Stimulated activated CD4-positive, alpha-beta T cell treated with anti-CD3 and anti-CD28 coated beads, TNF-alpha, amount 100 ng/mL, for 1 hour (primary cell): ENCODE results near the gene CENATAC.
A peak's percentile ranks its signal among the peaks of the same experiment; 100 is the strongest.
"Not testable (repeated sequence)": the region's sequence is repeated elsewhere in the genome, so short reads cannot be mapped to it uniquely, and the experiment has no call there.

Experiments used
- DNase-seq, 3 donors: peaks; one replicate each; pipeline ENCODE4 v3.0.0-alpha.2; 2020; ENCODE audit warnings: low read depth in 3 of 3, low spot score in 1 of 3

The CENATAC gene

DNA sequence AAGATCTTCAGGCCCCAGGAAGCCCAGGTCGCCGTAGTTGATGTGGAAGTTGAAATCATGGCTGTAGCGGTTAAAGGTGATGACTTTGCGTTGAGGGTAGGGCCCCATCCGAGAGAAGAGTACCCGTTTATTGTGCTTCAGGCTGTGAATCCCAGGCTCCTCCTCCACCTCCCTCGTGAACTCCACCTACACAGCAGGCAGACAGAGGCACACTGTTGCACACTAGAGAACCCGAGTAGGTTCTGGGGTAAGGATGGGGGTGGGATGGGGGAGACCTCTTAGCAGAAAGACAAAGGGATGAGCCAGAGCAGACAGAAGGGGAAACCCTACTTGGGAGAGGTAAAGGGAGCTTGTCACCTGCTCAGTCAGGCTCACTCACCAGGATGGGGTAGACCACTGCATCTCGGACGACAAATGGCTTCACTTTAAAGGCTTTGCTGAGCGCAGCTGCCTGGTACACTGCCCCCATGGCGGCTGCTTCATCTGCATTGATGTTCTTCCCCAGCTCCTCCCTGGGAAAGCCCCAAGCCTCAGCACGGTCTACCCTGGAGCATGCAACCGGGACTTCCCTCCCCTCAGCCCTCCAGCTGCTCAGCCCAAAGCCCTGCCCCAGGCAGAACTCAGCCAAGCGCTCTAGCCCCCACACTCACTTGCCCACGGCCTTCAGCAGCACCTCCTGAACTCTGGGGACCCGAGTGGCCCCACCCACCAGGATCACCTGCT lies 53.7 kb downstream of the CENATAC start:
- DNase-seq, result no peak

GRCh38 chr11:119052163-119052814 lies 54.4 kb downstream of the CENATAC start:
- no peak for DNase-seq

DNA sequence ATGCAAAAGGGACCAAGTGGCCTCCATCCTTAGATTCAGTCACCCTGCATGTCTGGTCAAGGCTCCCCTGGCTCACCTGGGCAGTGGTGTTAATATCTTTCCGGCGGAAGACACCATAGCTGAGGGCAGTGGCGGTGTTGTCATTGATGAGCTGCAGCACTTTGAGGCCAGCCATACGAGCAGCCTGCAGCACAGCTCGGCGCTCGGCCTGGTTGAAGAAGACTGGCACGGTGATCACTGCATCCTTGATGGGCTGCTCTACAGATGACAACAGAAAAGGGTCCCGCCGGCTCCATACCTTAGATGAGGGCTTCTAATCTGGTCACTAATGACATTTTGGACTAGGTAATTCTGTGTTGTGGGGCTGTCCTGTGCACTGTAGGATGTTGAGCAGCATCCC lies 56.5 kb downstream of the CENATAC start:
- no peak for DNase-seq

DNA sequence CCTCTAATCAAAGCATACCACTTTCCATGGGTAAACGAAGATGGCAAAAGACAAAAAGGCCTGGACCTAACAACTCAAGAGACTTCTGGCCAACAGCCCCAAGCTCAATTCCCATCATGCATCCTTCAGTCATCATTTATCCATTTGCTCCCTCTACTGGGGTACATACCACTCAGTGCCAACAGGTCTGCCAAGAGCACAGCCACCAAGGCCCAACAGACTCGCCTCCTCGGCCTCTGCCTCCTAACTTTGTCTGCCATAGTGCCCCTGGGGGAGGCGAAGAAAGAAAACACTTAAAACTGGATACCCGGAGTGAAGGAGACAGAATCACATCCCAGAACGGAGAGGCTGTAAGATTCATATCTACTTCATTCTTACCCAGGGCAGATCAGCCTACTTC lies 58.0 kb downstream of the CENATAC start:
- DNase-seq, result no peak

- DNase-seq, result peak in 1 of 3 donors; percentile 18
Observed at GRCh38 chr11:119056421-119056999, 58.6 kb downstream of the CENATAC start.

- peak; percentile 97 to 99 (median 98) for DNase-seq
Observed at GRCh38 chr11:119057000-119057769, 59.2 kb downstream of the CENATAC start, which contains the start of gene HYOU1. HYOU1 (minus strand) TSS chr11:119057205; CDS start chr11:119056160, 1,045 bp downstream.

- not testable (repeated sequence) for DNase-seq
Observed at GRCh38 chr11:119059128-119059527, 61.2 kb downstream of the CENATAC start.

DNA sequence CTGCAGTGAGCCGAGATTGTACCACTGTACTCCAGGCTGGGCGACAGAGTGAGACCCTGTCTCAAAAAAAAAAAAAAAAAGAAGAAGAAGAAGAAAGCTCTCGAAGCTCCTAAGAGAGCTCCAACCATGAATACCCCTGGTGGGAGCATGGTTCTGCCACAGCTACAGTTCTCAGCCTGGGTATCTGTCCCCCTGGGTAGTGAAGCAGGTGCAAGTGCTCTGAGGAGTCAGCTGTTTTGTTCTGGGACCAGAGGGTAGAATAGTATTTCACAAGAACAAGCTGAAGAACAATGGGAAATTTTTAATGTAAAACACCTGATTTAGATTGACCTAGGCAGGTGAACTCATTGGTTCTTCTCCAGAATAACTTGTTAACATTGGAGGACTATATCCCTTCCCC lies 63.3 kb downstream of the CENATAC start:
- no peak for DNase-seq

DNA sequence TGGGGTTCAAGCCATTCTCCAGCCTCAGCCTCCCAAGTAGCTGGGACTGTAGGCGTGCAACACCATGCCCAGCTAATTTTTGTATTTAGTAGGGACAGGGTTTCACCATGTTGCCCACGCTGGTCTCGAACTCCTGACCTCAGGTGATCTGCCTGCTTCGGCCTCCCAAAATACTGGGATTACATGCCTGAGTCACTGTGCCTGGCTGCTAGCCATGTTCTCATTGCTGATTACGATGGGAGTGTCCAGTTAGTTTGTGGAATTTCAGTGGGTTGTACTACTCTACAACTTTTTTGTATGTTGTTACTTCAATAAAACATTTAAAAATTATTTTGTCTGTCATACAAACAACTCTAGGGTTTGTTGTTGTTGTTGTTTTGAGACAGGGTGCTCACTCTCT lies 64.8 kb downstream of the CENATAC start:
- DNase-seq, result no peak

DNA sequence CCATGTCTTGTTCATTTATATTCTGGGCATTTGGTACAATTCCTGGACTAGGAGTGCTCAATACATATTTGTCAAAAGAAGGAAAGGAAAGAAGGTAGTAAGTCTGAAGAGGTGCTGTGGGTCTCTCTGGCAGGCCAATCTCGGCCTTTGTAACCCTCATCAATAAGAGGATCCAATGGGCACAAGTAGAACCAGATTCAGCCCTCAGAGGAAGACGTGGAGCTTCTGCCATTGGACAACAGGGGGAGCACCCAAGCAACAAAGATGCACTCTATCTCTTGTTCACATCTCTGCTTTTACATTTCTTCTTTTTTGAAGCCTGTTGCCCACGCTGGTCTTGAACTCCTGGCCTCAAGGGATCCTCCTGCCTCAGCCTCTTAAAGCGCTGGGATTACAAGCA lies 67.4 kb downstream of the CENATAC start:
- no peak for DNase-seq
